Measurements from ENCODE around the gene COL1A1.

Gene COL1A1

GRCh38 chr17:50185631-50186471 lies 15.6 kb downstream of the COL1A1 start:
- FAIRE-seq: no peak

- FAIRE-seq: no peak
Measured at GRCh38 chr17:50184611-50185398, 16.6 kb downstream of the COL1A1 start.

DNA sequence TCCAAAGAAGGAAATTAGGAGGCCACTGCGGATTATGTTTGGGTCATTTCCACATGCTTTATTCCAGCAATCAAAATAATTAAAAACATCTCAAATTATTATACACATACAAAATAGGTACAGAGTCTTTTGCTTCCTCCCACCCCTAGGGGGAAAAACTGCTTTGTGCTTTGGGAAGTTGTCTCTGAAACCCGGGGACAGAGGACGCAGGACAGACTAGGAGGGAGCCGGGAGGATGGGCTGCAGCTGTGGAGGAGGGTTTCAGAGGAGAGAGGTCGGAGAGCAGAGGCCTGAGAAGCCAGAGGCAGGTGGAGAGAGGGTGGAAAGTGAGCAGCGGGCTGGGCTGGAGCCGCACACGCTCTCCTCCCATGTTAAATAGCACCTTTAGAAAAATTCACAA lies 17.4 kb downstream of the COL1A1 start:
- no peak for FAIRE-seq

GRCh38 chr17:50183421-50183994 lies 17.9 kb downstream of the COL1A1 start:
- FAIRE-seq: no peak

DNA sequence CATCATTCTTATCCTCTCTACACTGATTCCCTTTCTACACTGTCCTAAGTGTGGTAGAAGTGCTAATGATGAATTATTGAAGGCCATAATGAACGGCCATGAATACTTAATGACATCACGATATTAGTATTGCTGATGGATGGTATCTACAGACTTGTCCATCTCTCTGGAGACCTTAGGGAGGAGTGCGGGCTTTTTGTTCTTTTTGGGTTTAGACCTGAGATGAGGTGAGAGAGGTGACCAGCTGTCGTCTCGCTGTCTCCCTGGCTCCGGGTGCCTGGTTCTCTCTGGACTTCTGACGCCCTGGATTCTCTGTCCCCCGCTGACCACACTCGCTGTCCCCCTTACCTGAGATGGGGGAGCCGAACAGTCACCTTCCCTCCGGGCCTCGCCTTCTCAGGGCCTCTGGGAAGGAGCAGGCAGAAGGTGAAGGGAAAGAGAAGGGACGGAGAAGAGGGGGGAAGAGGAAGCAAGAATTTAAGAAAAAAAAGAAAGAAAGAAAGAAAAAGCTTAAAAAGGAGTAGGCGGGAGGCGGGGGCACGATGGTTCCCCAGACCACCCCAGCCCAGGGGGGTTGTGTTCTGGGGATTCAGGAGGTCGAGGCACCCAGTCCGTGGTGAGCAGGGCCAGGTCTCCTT lies 18.5 kb downstream of the COL1A1 start:
- no peak for FAIRE-seq

GRCh38 chr17:50181591-50182560 lies 19.6 kb downstream of the COL1A1 start:
- no peak for FAIRE-seq

GRCh38 chr17:50181144-50181543 lies 20.3 kb downstream of the COL1A1 start:
- no peak for FAIRE-seq

GRCh38 chr17:50180620-50181019 lies 20.8 kb downstream of the COL1A1 start:
- FAIRE-seq: no peak

DNA sequence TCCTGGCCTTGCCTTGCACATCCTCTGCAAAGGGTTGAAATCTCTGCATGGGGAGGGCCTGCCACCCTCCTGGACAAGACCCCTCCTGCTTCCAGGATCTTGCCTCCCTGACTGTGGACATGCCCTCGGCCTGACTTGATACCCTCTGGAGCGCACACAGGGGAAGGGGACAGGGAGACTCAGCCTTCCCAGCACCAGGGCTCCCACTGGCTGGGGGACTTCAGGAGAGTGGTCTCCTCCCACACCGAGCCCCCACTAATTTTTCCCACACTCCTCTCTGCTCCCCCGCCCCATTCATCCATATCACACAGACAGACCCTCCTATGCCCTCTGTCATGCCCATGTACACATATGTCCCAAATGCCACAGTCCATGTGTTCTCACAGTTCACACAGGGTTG lies 21.3 kb downstream of the COL1A1 start:
- FAIRE-seq: no peak

DNA sequence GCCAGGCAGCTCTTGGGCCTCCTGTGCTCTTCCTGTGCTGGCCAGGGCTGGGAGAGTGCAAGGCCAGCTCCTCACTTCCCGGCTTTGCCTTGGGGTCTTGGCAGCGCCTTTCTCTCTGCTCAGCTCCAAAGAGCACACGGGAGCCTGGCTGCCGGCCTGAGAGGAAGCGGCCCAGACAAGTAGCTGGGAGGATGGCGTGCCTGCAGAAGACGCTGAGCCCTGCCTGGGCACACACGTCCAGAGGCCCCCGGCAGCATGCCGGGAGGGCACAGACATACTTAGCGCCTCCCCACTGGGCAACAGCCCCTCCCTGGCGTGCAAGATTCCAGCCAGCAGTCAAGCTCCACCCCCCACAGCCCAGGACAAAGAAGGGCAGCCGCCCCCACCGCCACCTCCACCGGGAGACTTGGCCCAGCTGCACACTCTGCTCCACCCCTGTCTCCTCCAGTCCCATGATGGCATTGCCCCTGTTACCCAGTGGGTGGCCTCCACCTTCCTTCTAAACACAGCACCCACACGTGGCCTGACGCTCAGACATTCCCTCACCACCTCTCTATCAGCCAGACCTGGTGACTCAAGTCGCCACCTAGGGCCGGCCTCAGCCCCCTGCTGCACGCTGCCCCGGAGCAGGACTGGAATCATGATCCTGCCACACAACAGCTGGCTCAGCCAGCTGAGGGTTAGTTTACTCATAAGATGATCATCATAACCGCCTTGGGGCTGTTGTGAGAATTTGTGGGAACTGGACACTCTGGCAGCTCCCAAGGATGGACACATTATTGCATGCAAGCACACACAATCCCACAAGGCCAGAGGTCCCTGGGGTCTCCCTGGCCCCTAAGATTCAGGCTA lies 23.2 kb downstream of the COL1A1 start:
- FAIRE-seq: no peak

DNA sequence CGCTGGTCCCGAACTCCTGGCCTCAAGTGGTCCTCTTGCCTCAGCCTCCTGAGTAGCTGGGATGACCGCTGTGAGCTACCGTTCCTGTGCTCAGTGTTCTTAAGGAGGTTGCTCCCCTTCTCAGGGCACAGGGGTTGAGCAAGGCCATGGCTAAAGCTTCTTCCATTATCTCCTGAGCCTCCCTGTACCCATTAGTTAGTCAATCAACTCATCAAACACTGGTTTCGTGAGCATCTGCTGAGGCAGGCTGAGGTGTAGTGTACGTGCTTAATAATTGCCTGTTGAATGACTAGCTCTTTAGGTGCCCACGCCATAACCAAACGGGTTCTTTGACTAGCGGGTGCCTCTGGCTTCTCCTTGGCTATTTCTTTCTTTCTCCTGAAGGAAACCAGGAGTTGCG lies 24.0 kb downstream of the COL1A1 start:
- FAIRE-seq: no peak

DNA sequence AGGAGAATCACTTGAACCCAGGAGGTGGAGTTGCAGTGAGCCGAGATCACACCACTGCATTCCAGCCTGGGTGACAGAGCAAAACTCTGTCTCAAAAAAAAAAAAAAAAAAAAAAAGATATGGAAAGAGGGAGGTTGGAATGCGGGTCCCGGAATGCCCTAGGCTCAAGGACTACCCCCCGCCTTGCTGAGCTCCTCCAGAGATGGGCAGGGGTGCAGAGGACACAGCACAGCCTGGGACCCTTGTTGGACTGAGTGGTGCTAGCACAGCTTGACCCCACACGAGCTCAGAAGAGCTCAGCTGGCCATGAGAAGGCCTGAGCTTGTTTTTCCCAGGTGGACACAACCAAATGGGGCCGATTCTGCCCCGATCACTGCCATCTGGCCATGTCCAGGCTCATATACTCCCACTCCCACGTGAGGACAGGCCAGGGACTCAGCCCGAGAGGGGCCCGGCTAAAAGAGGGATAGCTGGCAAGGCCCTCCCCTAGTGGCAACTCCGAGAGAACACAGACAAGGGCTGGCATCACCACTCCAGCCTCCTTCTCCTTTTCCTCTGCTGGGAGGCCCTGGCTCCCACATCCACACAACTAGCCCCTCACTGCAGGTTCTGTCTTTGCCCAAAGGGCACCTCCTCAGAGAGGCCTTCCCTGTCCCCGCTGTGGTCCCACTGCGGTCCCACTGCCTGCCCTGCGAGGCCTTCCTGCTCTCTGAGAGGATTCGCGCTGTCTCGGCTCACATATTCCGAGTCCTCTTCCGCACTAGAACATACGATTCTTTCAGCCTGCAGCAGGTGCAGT lies 24.7 kb downstream of the COL1A1 start:
- no peak for FAIRE-seq

GRCh38 chr17:50175035-50175807 lies 26.2 kb downstream of the COL1A1 start:
- FAIRE-seq: no peak

GRCh38 chr17:50174444-50174843 lies 27.0 kb downstream of the COL1A1 start:
- FAIRE-seq: no peak

DNA sequence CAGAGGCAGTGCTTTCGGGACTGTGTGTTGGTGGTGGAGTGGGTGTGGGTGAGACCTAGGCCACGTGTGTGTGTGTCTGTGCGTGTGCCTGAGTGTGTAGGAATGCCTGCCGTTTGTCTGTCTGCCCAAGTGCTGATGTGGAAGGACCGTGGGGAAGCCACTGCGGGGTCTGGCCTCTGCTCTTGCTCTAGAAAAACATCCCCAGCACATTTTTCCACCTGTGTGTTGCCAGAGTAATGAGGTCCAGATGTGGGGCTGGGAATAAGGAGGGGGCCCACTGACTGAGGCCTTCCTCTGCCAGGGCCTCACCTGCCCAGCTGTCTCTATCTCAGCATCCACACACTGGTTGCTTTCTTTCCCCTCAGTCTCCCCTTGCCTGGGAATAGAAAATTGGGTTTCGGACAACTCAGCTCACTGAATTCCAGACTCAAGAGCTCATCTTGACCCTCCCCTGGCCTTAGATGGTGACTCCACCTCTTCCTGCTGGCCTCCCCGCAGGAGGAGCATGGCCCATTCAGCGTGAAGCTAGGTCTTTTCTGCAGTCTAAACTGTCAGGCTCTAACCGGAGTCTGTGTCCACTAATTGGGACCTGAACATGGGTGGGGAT lies 28.0 kb downstream of the COL1A1 start:
- no peak for FAIRE-seq

GRCh38 chr17:50172936-50173334 lies 28.5 kb downstream of the COL1A1 start:
- no peak for FAIRE-seq

GRCh38 chr17:50172130-50172529 lies 29.3 kb downstream of the COL1A1 start:
- no peak for FAIRE-seq

DNA sequence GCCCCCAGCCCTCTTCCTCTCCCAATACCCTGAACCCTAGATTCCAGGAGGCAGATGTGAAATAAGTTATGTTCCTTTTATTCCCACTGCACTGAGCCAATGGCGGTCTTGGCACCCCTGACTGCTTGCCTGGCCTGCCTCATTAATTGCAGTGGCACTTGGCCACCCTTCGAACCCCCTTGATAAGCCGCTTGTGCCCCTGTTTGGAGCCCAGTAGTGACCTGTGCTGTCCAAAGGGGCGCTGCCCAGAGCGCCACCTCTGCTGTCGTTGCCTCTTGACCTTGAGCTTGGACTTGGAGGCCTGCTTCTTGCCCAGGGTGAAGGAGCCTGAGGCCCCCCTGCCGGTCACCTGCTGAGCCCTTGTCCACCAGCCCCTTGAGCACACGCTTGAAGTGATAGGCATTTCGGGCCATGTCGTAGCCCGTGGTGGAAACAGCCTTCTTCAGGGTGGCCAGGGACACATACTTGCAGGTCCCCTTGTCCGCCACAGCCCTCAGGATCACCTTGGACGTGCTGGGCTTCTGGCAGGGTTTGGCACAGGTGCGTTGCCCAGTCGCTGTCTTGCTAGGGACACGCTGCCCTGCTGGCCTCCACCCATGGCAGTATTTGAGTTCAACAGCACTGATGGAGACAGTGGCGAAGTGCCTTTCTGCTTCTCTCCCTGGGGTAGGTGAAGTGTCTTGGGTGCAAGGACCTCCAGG lies 29.9 kb downstream of the COL1A1 start:
- no peak for FAIRE-seq

Measured in TTC549 (cell line).